Muscle of arm (tissue), 12 donors: ENCODE data around the gene THPO. TPM values are rescaled to one million over a fixed set of nuclear protein-coding genes. Genes with fewer than 3 reads are reported as not detected.
A peak's percentile ranks its signal among the peaks of the same experiment; 100 is the strongest.

Experiments used
- DNase-seq: peaks from one replicate; pipeline ENCODE4 v3.0.0-alpha.2; 2013
- polyA plus RNA-seq, 12 donors: library from polyadenylated mRNA; unstranded; fragments of 120-200 nt; gene quantifications; one replicate each; pipeline ENCODE4 v1.2.1, GENCODE V29; 2013; ENCODE audit not compliant: insufficient read length in 12 of 12

Gene THPO
- polyA plus RNA-seq, 12 donors: 1.5 to 2.2 (median 2.0) TPM; not detected in 2

- no peak for DNase-seq
Observed at GRCh38 chr3:184386047-184386806, 8.2 kb upstream of the THPO start.

- no peak for DNase-seq
Observed at GRCh38 chr3:184384856-184385422, 6.9 kb upstream of the THPO start.

- no peak for DNase-seq
Observed at GRCh38 chr3:184384342-184384741, 6.3 kb upstream of the THPO start.

- no peak for DNase-seq
Observed at GRCh38 chr3:184383033-184383740, 5.2 kb upstream of the THPO start.

GRCh38 chr3:184382326-184383032 lies 4.5 kb upstream of the THPO start:
- no peak for DNase-seq

GRCh38 chr3:184381261-184382224 lies 3.5 kb upstream of the THPO start:
- no peak for DNase-seq

GRCh38 chr3:184380627-184381260 lies 2.7 kb upstream of the THPO start:
- DNase-seq: no peak

GRCh38 chr3:184380185-184380626 lies 2.2 kb upstream of the THPO start:
- peak; percentile 79 for DNase-seq

- no peak for DNase-seq
Observed at GRCh38 chr3:184379358-184380184, 1.6 kb upstream of the THPO start, which contains the start of gene CHRD. CHRD (plus strand) TSS chr3:184380054; CDS start chr3:184380319, 265 bp downstream.

- no peak for DNase-seq
Observed at GRCh38 chr3:184378651-184379357, 797 bp upstream of the THPO start.

- no peak for DNase-seq
Observed at GRCh38 chr3:184377374-184377773, 633 bp downstream of the THPO start.

- no peak for DNase-seq
Observed at GRCh38 chr3:184375747-184376461, 2.1 kb downstream of the THPO start.

- no peak for DNase-seq
Observed at GRCh38 chr3:184373422-184373821, 4.6 kb downstream of the THPO start.

- DNase-seq: no peak
Observed at GRCh38 chr3:184372911-184373310, 5.1 kb downstream of the THPO start.

- no peak for DNase-seq
Observed at GRCh38 chr3:184372296-184372821, 5.6 kb downstream of the THPO start.

GRCh38 chr3:184371570-184372018 lies 6.4 kb downstream of the THPO start:
- DNase-seq: peak; percentile 89

- no peak for DNase-seq
Observed at GRCh38 chr3:184368586-184369183, 9.3 kb downstream of the THPO start.
